OCI-LY1 (cell line): Measurements from ENCODE around the gene PRKRA.

Source experiments
- EZH2 ChIP-seq: fragments of 200-600 bp; sonication (generic), shearing (Covaris generic); IDR thresholded peaks from 2 replicates; pipeline ENCODE4 v1.8.0; 2017; ENCODE audit warnings: borderline replicate concordance, mixed run types, mild to moderate bottlenecking, antibody characterized with exemption, low read length, moderate library complexity, mixed read lengths
- TF ChIP-seq, protein P1 (sequence below): fragments of 200-600 bp; sonication (generic), shearing (Covaris generic); IDR thresholded peaks from 2 replicates; pipeline ENCODE4 v1.5.1; 2017; ENCODE audit warnings: mild to moderate bottlenecking, antibody characterized with exemption, low read length, moderate library complexity, mixed read lengths

- no peak for TF ChIP-seq EZH2
- TF ChIP-seq, protein P1, sequence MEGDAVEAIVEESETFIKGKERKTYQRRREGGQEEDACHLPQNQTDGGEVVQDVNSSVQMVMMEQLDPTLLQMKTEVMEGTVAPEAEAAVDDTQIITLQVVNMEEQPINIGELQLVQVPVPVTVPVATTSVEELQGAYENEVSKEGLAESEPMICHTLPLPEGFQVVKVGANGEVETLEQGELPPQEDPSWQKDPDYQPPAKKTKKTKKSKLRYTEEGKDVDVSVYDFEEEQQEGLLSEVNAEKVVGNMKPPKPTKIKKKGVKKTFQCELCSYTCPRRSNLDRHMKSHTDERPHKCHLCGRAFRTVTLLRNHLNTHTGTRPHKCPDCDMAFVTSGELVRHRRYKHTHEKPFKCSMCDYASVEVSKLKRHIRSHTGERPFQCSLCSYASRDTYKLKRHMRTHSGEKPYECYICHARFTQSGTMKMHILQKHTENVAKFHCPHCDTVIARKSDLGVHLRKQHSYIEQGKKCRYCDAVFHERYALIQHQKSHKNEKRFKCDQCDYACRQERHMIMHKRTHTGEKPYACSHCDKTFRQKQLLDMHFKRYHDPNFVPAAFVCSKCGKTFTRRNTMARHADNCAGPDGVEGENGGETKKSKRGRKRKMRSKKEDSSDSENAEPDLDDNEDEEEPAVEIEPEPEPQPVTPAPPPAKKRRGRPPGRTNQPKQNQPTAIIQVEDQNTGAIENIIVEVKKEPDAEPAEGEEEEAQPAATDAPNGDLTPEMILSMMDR, result no peak
Measured at GRCh38 chr2:178417916-178418315, 33.1 kb downstream of the PRKRA start.
